ENCODE measurements around the gene SLC30A10.

Gene SLC30A10

DNA sequence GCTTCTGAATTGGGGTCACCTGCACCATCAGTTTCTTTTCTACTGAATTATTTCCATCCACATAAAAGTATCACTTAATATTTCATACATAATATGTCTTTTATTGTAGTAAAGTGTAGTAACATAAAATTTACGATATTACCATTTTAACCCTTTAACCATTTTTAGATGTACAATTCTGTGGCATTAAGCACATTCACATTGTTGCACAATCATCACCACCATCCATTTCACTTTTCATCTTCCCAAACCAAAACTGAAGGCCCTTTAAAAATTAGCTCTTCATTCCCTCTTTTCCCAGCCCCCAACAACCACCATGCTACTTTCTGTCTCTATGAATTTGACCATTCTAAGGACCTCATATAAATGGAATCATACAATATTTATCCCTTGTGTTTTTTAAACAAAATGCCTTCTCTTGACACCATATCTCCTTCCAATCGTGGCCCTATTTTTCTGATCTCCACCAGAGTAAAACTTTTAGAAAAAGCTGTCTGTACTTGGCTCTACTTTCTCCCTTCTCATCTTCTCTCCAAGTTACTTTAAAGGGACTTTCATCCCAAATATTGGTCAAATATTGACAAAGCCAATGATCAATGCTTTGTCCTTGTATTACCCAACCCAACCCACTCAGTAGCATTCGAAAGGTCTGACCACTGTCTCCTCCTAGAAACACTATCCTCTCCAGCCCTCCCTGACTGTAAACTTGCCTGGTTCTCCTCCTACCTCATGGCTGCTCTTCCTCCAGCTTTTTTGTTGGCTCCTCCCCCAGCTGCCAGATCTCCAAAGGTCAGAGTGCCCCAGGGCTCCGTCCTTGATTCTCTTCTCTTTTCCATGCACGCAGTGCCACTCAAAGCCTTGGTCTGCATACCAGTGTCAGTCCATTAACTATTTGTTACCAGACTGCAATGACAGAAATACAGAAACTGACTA is 44.7 kb downstream of the SLC30A10 start:
- Histone ChIP-seq H3K9me3 (ENCODE audit: insufficient read depth, low read depth, low read length) (no peaks in the 10 kb centered on the region), H3K79me2 (ENCODE audit: insufficient read depth, low read length) (no peaks in the 10 kb centered on the region), H4K20me1 (ENCODE audit: insufficient read depth, low read length, poor library complexity, severe bottlenecking) (no peaks in the 10 kb centered on the region), H3K36me3 (ENCODE audit: insufficient read depth, low read length) (no peaks in the 10 kb centered on the region), H3K4me3 (ENCODE audit: low read length, poor library complexity, severe bottlenecking) (no peak overlapping the region), H3K9me2 (replicated peaks; ENCODE audit: low read depth, low read length) (no peaks in the 10 kb centered on the region), H3K4me2 (ENCODE audit: low read depth, low read length, poor library complexity, severe bottlenecking) (no peak overlapping the region), H3F3A (ENCODE audit: low read depth) (no peaks in the 10 kb centered on the region), H3K9ac (ENCODE audit: low read depth, low read length, poor library complexity, severe bottlenecking) (no peak overlapping the region), H2AFZ (ENCODE audit: low read length) (no peak overlapping the region), H3K4me1 (ENCODE audit: insufficient read depth, low read length, poor library complexity, severe bottlenecking) (no peaks in the 10 kb centered on the region), H3K27me3 (ENCODE audit: insufficient read depth, low read length, poor library complexity, severe bottlenecking) (no peaks in the 10 kb centered on the region)
- no peak for TF ChIP-seq CTCF (conservative IDR thresholded peaks at IDR 0.05; ENCODE audit: low read length)
- no peak for TF ChIP-seq EZH2phosphoT487 (IDR thresholded peaks at IDR 0.05; ENCODE audit: borderline replicate concordance)

GRCh38 chr1:219882755-219883154 is 45.6 kb downstream of the SLC30A10 start:
- Histone ChIP-seq H3K9me2 (replicated peaks; ENCODE audit: low read depth, low read length) (no peaks in the 10 kb centered on the region), H3K36me3 (ENCODE audit: insufficient read depth, low read length) (no peaks in the 10 kb centered on the region), H3K4me1 (ENCODE audit: insufficient read depth, low read length, poor library complexity, severe bottlenecking) (no peaks in the 10 kb centered on the region), H3F3A (ENCODE audit: low read depth) (no peaks in the 10 kb centered on the region), H4K20me1 (ENCODE audit: insufficient read depth, low read length, poor library complexity, severe bottlenecking) (no peaks in the 10 kb centered on the region), H3K4me3 (ENCODE audit: low read length, poor library complexity, severe bottlenecking) (no peak overlapping the region), H3K79me2 (ENCODE audit: insufficient read depth, low read length) (no peaks in the 10 kb centered on the region), H3K9me3 (ENCODE audit: insufficient read depth, low read depth, low read length) (no peaks in the 10 kb centered on the region), H3K27me3 (ENCODE audit: insufficient read depth, low read length, poor library complexity, severe bottlenecking) (no peaks in the 10 kb centered on the region), H3K9ac (ENCODE audit: low read depth, low read length, poor library complexity, severe bottlenecking) (no peak overlapping the region), H2AFZ (ENCODE audit: low read length) (no peak overlapping the region), H3K4me2 (ENCODE audit: low read depth, low read length, poor library complexity, severe bottlenecking) (no peak overlapping the region)
- no peak for TF ChIP-seq CTCF (conservative IDR thresholded peaks at IDR 0.05; ENCODE audit: low read length)
- no peak for TF ChIP-seq EZH2phosphoT487 (IDR thresholded peaks at IDR 0.05; ENCODE audit: borderline replicate concordance)

DNA sequence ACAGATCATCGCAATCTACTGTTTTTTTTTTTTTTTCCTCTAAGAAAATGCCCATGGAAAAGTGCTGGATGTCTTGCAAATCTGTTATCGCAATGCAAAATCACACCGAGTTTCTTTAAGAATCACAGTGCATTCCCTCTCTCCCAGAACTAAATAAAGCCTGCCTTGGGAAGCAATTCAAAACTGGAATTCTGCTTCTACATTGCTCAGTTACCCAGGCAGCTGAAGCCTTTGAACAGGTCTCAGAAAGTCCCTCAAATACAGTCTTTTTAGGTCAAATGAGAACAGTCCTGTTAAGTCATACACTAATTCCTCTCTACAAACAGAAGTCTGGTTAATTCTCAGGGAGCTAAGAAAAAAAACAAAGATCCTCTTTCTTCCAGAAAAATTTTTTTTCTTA is 46.3 kb downstream of the SLC30A10 start:
- Histone ChIP-seq H3K9me2 (replicated peaks; ENCODE audit: low read depth, low read length) (no peaks in the 10 kb centered on the region), H4K20me1 (ENCODE audit: insufficient read depth, low read length, poor library complexity, severe bottlenecking) (no peaks in the 10 kb centered on the region), H3K79me2 (ENCODE audit: insufficient read depth, low read length) (no peaks in the 10 kb centered on the region), H3K4me1 (ENCODE audit: insufficient read depth, low read length, poor library complexity, severe bottlenecking) (no peaks in the 10 kb centered on the region), H3K36me3 (ENCODE audit: insufficient read depth, low read length) (no peaks in the 10 kb centered on the region), H3K9ac (ENCODE audit: low read depth, low read length, poor library complexity, severe bottlenecking) (no peak overlapping the region), H3K4me2 (ENCODE audit: low read depth, low read length, poor library complexity, severe bottlenecking) (no peak overlapping the region), H3K4me3 (ENCODE audit: low read length, poor library complexity, severe bottlenecking) (no peak overlapping the region), H3F3A (ENCODE audit: low read depth) (no peaks in the 10 kb centered on the region), H3K9me3 (ENCODE audit: insufficient read depth, low read depth, low read length) (no peaks in the 10 kb centered on the region), H2AFZ (ENCODE audit: low read length) (no peak overlapping the region), H3K27me3 (ENCODE audit: insufficient read depth, low read length, poor library complexity, severe bottlenecking) (no peaks in the 10 kb centered on the region)
- no peak for TF ChIP-seq EZH2phosphoT487 (IDR thresholded peaks at IDR 0.05; ENCODE audit: borderline replicate concordance)
- no peak for TF ChIP-seq CTCF (conservative IDR thresholded peaks at IDR 0.05; ENCODE audit: low read length)
